Measurements from ENCODE around the gene DOCK3.

DNA sequence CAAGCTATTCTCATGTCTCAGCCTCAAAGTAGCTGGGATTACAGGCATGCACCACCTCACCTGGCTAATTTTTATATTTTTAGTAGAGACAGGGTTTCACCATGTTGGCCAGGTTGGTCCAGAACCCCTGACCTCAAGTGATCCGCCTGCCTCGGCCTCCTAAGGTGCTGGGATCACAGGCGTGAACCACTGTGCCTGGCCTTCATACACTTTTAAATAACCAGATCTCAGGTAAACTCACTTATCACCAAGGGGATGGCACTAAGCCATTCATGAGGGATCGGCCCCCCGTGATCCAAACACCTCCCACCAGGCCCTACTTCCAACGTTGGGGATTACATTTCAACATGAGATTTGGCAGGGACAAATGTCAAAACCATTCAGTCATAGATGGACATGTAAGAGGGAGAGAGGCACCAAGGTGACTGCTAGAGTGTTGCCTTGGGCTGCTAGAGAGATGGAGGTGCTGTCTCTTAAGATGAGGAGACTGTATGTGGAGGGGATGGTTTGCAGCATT lies 13.3 kb upstream of the DOCK3 start:
- no peak for TF ChIP-seq CTCF (IDR thresholded peaks at IDR 0.05; ENCODE audit: poor library complexity, severe bottlenecking)
- no peak for TF ChIP-seq RAD21 (conservative IDR thresholded peaks at IDR 0.05)
- no peak for TF ChIP-seq TAF1 (IDR thresholded peaks at IDR 0.05; ENCODE audit: low read depth)
- no peak for TF ChIP-seq POLR2AphosphoS5 (IDR thresholded peaks at IDR 0.05)
- TF ChIP-seq EP300 (conservative IDR thresholded peaks at IDR 0.05; ENCODE audit: poor library complexity, severe bottlenecking): no peak
- TF ChIP-seq SMC3 (conservative IDR thresholded peaks at IDR 0.05; ENCODE audit: poor library complexity): no peak
- TF ChIP-seq MXI1 (conservative IDR thresholded peaks at IDR 0.05; ENCODE audit: poor library complexity, severe bottlenecking): no peak
- no peak for TF ChIP-seq EZH2 (IDR thresholded peaks at IDR 0.05; ENCODE audit: borderline replicate concordance, insufficient read depth, low read length, poor library complexity, severe bottlenecking)
- TF ChIP-seq REST (IDR thresholded peaks at IDR 0.05; ENCODE audit: borderline replicate concordance): no peak

Measured in neural cell (in vitro differentiated cells).